SK-N-SH treated with all-trans-retinoic acid at 6 μM for 48 hours (cell line): ENCODE results near the gene DNAJC6.

ENCODE experiments used
- BACH2 ChIP-seq: fragments of 250-450 bp; sonication (Bioruptor Pico); IDR thresholded peaks from 2 replicates; pipeline ENCODE4 v1.9.0; 2021; ENCODE audit warnings: mild to moderate bottlenecking, borderline replicate concordance
- CSRNP3 ChIP-seq: fragments of 250-450 bp; sonication (Bioruptor Pico); IDR thresholded peaks from 2 replicates; pipeline ENCODE4 v1.5.1; 2021; ENCODE audit warnings: mild to moderate bottlenecking, moderate library complexity
- TCF4 ChIP-seq: fragments of 250-450 bp; sonication (Bioruptor Pico); IDR thresholded peaks from 2 replicates; pipeline ENCODE4 v1.8.0; 2021; ENCODE audit warnings: mild to moderate bottlenecking, moderate library complexity, borderline replicate concordance
- ZFP3 ChIP-seq: fragments of 250-450 bp; sonication (Bioruptor Pico); IDR thresholded peaks from 2 replicates; pipeline ENCODE4 v1.5.0; 2020; ENCODE audit warnings: mild to moderate bottlenecking, moderate library complexity
- ZFP30 ChIP-seq: fragments of 450-650 bp; formaldehyde crosslinking; IDR thresholded peaks from 2 replicates; pipeline ENCODE4 v1.5.0; 2022; ENCODE audit warnings: mild to moderate bottlenecking, moderate library complexity
- ZNF70 ChIP-seq: fragments of 450-650 bp; formaldehyde crosslinking; IDR thresholded peaks from 2 replicates; pipeline ENCODE4 v1.5.0; 2020; ENCODE audit warnings: mild to moderate bottlenecking, moderate library complexity
- TF ChIP-seq, protein P1 (sequence below): fragments of 250-450 bp; sonication (Bioruptor Pico); IDR thresholded peaks from 2 replicates; pipeline ENCODE4 v1.8.0; 2020; ENCODE audit warnings: mild to moderate bottlenecking, moderate library complexity, borderline replicate concordance

- TF ChIP-seq TCF4 (CRISPR knock-in tag) (no peak), CSRNP3 (no peak), ZNF70 (CRISPR knock-in tag) (no peak), ZFP3 (CRISPR knock-in tag) (no peak), ZFP30 (CRISPR knock-in tag) (no peak), BACH2 (CRISPR knock-in tag) (no peak)
- TF ChIP-seq, protein P1, sequence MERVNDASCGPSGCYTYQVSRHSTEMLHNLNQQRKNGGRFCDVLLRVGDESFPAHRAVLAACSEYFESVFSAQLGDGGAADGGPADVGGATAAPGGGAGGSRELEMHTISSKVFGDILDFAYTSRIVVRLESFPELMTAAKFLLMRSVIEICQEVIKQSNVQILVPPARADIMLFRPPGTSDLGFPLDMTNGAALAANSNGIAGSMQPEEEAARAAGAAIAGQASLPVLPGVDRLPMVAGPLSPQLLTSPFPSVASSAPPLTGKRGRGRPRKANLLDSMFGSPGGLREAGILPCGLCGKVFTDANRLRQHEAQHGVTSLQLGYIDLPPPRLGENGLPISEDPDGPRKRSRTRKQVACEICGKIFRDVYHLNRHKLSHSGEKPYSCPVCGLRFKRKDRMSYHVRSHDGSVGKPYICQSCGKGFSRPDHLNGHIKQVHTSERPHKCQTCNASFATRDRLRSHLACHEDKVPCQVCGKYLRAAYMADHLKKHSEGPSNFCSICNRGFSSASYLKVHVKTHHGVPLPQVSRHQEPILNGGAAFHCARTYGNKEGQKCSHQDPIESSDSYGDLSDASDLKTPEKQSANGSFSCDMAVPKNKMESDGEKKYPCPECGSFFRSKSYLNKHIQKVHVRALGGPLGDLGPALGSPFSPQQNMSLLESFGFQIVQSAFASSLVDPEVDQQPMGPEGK (CRISPR knock-in tag), result no peak
Measured at GRCh38 chr1:65440322-65440900, 131.1 kb downstream of the DNAJC6 start.
